Mucosa of stomach (tissue), 1 donor: ENCODE measurements around the gene CLUH.
"Not testable (repeated sequence)": the region's sequence is repeated elsewhere in the genome, so short reads cannot be mapped to it uniquely, and the experiment has no call there.

ENCODE experiments used
- H3K27me3 ChIP-seq: one replicate; pipeline ENCODE4 v1.7.0; 2013; ENCODE audit warnings: mild to moderate bottlenecking, low read length; ENCODE audit not compliant: control insufficient read depth, insufficient read depth
- H3K36me3 ChIP-seq: one replicate; pipeline ENCODE4 v1.7.0; 2013; ENCODE audit warnings: low read length; ENCODE audit not compliant: control insufficient read depth, insufficient read depth
- H3K4me1 ChIP-seq: one replicate; pipeline ENCODE4 v1.7.0; 2013; ENCODE audit warnings: mild to moderate bottlenecking, low read length; ENCODE audit not compliant: control insufficient read depth, insufficient read depth
- H3K4me3 ChIP-seq: one replicate; pipeline ENCODE4 v1.7.0; 2013; ENCODE audit warnings: low read length
- H3K9ac ChIP-seq: one replicate; pipeline ENCODE4 v1.7.0; 2013; ENCODE audit warnings: mild to moderate bottlenecking, low read length, moderate library complexity
- H3K9me3 ChIP-seq: one replicate; pipeline ENCODE4 v1.7.0; 2013; ENCODE audit warnings: mild to moderate bottlenecking, low read length, moderate library complexity; ENCODE audit not compliant: control insufficient read depth
- donor health status: Pancreatic carcinoma.

Gene CLUH

DNA sequence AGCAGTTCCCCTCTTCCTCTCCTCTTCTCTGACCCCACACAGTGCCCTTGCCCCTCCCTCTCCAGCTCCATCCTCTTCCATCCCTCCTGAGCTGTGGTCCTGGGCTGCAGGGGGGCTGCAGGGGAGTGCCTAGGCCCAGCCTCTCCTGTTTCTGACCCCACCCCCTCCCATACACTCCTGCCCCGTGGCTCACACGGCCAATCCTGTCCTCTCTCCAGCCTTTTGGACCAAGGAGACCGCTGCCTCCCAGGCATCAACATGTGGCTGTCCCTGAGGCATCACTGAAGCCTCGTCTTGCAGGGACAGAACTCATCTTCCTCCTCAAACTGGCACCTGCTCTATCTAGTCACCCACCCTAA, 6.7 kb downstream of the CLUH start:
- no peaks in the 10 kb centered on the region for H3K9me3 ChIP-seq
- H3K4me3 ChIP-seq: no peak overlapping the region
- peaks cover 25% of the 10 kb centered on the region for H3K4me1 ChIP-seq
- H3K27me3 ChIP-seq: no peaks in the 10 kb centered on the region
- H3K9ac ChIP-seq: no peak overlapping the region
- H3K36me3 ChIP-seq: peaks cover 5% of the 10 kb centered on the region

DNA sequence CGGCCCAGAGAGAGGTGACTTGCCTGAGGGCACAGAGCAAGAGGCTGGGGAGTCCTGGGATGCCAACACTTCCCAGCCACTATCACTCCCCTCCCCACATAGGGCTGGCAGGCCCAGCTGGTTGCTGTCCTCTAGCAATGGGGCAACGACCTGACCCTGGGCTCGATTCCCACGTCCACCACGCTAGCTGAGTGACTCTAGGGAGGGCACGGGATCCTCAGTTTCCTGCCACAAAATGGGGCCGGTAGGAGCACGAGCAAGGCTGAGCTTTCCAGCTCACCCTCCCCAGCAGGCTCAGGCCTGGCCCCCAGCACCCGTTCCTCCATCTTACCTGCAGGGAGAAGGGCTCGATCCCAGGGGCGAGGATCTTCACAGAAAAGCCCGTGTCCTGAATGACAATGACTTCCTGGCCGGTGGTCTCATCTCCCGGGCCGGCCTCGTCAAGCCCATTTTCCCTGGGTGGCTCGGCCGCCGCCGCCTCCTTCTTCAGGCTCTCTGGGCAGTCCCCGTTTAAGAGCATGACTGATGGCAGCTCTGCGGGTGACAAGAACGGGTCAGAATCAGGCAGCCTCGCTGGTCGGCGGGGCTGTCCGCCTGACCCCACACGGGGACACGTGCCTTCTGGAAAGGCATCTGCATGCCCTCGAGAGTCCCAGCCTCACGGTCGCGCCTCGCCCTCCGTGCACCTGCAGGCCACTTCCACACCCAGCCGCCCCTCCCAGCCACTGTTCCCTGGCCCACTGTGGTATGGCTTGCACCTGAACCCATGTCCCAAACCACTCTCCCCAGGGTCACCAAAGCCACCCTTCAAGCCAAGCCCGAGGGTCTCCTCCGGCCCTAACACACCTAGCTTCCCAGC, 7.3 kb downstream of the CLUH start:
- Histone ChIP-seq H3K27me3 (no peaks in the 10 kb centered on the region), H3K36me3 (peaks cover 6% of the 10 kb centered on the region), H3K4me3 (no peak overlapping the region), H3K9ac (no peak overlapping the region), H3K4me1 (peaks cover 19% of the 10 kb centered on the region), H3K9me3 (no peaks in the 10 kb centered on the region)

GRCh38 chr17:2703606-2704005, 8.0 kb downstream of the CLUH start:
- Histone ChIP-seq H3K9ac (no peak overlapping the region), H3K36me3 (peaks cover 10% of the 10 kb centered on the region), H3K27me3 (no peaks in the 10 kb centered on the region), H3K9me3 (no peaks in the 10 kb centered on the region), H3K4me3 (no peak overlapping the region), H3K4me1 (peaks cover 13% of the 10 kb centered on the region)

DNA sequence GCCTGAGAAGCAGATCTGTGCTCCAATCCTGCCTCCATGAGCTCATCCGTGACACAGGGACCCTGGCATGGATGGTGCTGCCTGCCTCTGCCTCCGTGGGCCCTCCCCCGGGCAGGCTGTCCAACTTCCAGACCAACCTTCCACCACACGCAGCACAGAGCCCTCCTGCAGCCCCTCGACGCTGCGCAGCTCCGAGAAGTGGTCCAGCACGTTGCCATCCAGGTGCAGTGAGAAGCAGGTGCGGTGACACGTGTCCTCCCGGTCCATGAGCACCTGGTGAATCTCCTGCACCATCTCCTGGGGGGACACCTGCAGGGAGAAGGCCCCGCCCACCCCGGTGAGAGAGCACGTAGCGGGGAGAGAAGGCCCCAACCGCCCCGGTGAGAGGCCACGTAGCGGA, 8.4 kb downstream of the CLUH start:
- no peaks in the 10 kb centered on the region for H3K9me3 ChIP-seq
- peaks cover 10% of the 10 kb centered on the region for H3K36me3 ChIP-seq
- no peak overlapping the region for H3K9ac ChIP-seq

GRCh38 chr17:2701996-2702741, 9.4 kb downstream of the CLUH start:
- Histone ChIP-seq H3K9me3 (no peaks in the 10 kb centered on the region), H3K4me3 (no peak overlapping the region), H3K4me1 (no peaks in the 10 kb centered on the region), H3K27me3 (no peaks in the 10 kb centered on the region), H3K36me3 (peaks cover 10% of the 10 kb centered on the region), H3K9ac (no peak overlapping the region)

More for the DNA sequence above, 8.4 kb downstream of the CLUH start:
- peaks cover 8% of the 10 kb centered on the region for H3K4me1 ChIP-seq
- no peaks in the 10 kb centered on the region for H3K27me3 ChIP-seq
- H3K4me3 ChIP-seq: no peak overlapping the region

GRCh38 chr17:2701161-2701995, 10.2 kb downstream of the CLUH start:
- H3K4me1 ChIP-seq: no peaks in the 10 kb centered on the region
- no peak overlapping the region for H3K9ac ChIP-seq
- H3K27me3 ChIP-seq: no peaks in the 10 kb centered on the region
- H3K9me3 ChIP-seq: no peaks in the 10 kb centered on the region
- H3K4me3 ChIP-seq: no peak overlapping the region
- H3K36me3 ChIP-seq: peaks cover 10% of the 10 kb centered on the region

DNA sequence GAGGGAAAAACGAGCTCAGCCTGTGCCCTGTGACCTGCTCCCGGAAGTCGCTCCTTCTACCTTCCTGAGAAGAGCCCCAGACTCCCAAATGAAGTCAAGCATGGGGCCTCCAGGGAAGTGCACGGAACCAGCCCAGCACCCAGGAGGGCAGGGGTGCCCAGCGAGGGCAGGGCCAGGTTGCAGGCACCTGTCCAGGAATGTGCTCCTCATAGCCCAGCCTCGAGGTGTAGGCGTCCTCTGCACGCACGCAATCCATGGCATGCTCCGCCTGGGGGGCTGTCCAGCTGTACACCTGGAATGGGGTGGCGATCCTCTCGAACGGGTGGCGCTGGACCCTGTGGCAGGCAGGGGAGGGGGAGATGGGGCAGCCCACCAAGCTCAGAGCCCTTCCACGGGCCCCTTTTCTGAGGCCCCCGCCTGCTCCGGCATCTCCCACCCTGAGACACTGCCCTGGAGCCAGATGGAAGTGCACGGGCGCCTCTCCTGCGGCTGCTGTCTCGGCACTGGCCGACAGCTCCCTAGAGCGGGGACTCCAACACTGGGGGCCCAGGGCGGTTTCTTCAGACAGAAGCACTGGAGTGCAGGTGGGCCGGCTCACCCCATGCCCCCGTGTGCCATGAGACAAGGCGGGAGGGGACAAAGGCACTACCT, 10.9 kb downstream of the CLUH start:
- no peaks in the 10 kb centered on the region for H3K4me1 ChIP-seq
- H3K4me3 ChIP-seq: no peak overlapping the region
- H3K9ac ChIP-seq: no peak overlapping the region
- peaks cover 10% of the 10 kb centered on the region for H3K36me3 ChIP-seq
- no peaks in the 10 kb centered on the region for H3K27me3 ChIP-seq
- no peaks in the 10 kb centered on the region for H3K9me3 ChIP-seq

DNA sequence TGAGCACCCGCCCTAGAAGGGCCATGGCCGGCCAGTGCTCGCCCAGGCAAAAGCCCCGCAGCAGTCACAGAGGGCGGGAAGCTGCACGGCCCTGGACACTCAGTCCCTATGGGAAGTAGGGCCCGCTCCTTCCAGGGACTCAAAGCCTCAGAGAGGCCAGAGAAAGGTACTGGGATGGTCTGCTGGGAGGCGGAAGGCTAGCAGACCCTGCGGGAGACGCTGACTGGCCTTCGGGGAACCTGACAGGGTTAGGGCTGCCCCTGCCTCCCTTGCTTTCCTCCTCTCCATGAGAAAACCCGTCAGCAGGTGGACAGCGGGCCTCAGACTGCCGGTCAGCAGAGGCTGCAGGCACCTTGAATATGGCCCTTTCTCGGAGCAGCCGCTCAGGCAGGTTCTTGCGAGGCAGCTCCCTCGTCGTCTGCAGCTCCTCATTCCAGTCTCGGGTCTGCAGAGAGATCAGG, 11.5 kb downstream of the CLUH start:
- no peak overlapping the region for H3K9ac ChIP-seq
- H3K36me3 ChIP-seq: peaks cover 10% of the 10 kb centered on the region
- H3K27me3 ChIP-seq: no peaks in the 10 kb centered on the region
- no peaks in the 10 kb centered on the region for H3K9me3 ChIP-seq
- H3K4me3 ChIP-seq: no peak overlapping the region
- H3K4me1 ChIP-seq: no peaks in the 10 kb centered on the region

DNA sequence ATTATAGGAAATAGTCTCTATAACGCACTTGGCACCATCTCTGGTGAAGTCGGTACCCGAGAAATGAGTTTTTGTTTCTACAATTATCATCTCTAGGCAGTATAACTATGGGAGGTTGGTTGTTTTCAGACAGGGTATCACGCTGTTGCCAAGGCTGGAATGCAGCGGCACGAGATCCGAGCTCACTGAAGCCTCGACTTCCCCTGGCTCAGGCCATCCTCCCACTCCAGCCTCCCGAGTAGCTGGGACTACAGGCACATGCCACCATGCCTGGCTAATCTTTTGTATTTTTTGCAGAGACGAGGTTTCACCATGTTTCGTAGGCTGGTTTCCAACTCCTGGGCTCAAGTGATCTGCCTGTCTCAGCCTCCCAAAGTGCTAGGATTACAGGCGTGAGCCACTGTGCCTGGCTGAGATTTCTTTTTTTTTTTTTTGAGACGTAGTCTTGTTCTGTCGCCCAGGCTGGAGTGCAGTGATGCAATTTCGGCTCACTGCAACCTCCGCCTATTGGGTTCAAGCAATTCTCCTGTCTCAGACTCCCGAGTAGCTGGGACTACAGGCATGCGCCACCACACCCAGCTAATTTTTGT, 12.3 kb downstream of the CLUH start:
- peaks cover 10% of the 10 kb centered on the region for H3K36me3 ChIP-seq
- H3K9me3 ChIP-seq, H3K4me3 ChIP-seq, H3K4me1 ChIP-seq, H3K27me3 ChIP-seq, H3K9ac ChIP-seq: not testable (repeated sequence)

DNA sequence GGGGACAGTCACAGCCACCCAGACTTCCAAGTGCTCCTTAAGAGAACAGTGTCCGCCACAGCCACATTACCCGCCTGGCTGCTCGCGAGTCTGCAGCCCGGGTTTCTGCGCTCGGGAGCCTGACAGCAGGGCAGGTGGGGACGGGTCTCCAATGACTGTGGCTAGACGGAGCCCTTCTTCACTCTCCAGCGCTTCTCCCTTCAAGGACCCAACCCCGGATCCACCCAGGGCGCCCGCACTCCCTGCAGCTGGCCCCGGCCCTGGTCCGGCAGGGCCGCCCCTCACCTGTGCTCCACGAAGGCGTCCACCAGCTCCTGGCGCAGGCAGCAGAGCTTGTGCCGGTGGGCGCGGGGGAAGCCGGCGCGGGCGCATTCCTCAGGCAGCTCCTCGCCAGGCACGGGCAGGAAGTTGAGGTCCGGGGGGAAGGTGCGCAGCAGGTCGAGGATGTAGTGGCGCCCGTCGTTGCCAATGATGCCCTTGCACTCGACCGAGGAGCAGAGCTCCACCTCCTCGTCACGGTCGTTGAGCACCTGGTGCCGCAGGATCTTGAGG, 13.9 kb downstream of the CLUH start:
- no peak overlapping the region for H3K9ac ChIP-seq
- no peak overlapping the region for H3K4me3 ChIP-seq
- no peaks in the 10 kb centered on the region for H3K4me1 ChIP-seq
- H3K9me3 ChIP-seq: no peaks in the 10 kb centered on the region
- H3K36me3 ChIP-seq: peaks cover 5% of the 10 kb centered on the region
- no peaks in the 10 kb centered on the region for H3K27me3 ChIP-seq
